Mesendoderm (in vitro differentiated cells): ENCODE data around the gene HS6ST3.
A peak's percentile ranks its signal among the peaks of the same experiment; 100 is the strongest.

ENCODE experiments used
- DNase-seq: peaks from one replicate; pipeline ENCODE4 v3.0.0; 2013
- H2AK5ac ChIP-seq: 2 replicates; pipeline ENCODE4 v1.6.1; 2013; ENCODE audit warnings: low read length, inconsistent platforms
- H2BK120ac ChIP-seq: 2 replicates; pipeline ENCODE4 v1.6.1; 2013; ENCODE audit warnings: low read depth, mild to moderate bottlenecking, low read length, moderate library complexity, mixed read lengths
- H2BK15ac ChIP-seq: replicated peaks from 2 replicates; pipeline ENCODE4 v1.6.1; 2013; ENCODE audit warnings: low read depth, mild to moderate bottlenecking, moderate library complexity
- H2BK5ac ChIP-seq: 2 replicates; pipeline ENCODE4 v1.6.1; 2013; ENCODE audit warnings: low read length, inconsistent platforms
- H3K18ac ChIP-seq: 2 replicates; pipeline ENCODE4 v1.6.1; 2013; ENCODE audit warnings: mild to moderate bottlenecking, low read length, mixed read lengths
- H3K23ac ChIP-seq: one replicate; pipeline ENCODE4 v1.6.1; 2013; ENCODE audit warnings: low read length
- H3K27ac ChIP-seq: 2 replicates; pipeline ENCODE4 v1.5.1; 2013; ENCODE audit warnings: low read depth, mild to moderate bottlenecking, inconsistent platforms, low read length, moderate library complexity
- H3K27me3 ChIP-seq: 2 replicates; pipeline ENCODE4 v1.6.1; 2013; ENCODE audit warnings: low read length, control low read depth, mild to moderate bottlenecking, inconsistent platforms; ENCODE audit not compliant: insufficient read depth, poor library complexity
- H3K36me3 ChIP-seq: 2 replicates; pipeline ENCODE4 v1.6.1; 2013; ENCODE audit warnings: low read length, inconsistent platforms; ENCODE audit not compliant: control insufficient read depth, insufficient read depth
- H3K4ac ChIP-seq: one replicate; pipeline ENCODE4 v1.6.1; 2013; ENCODE audit warnings: low read depth, mild to moderate bottlenecking, low read length, moderate library complexity
- H3K4me1 ChIP-seq: 2 replicates; pipeline ENCODE4 v1.6.1; 2013; ENCODE audit warnings: low read depth, low read length, inconsistent platforms; ENCODE audit not compliant: control insufficient read depth
- H3K4me2 ChIP-seq: 2 replicates; pipeline ENCODE4 v1.6.1; 2013; ENCODE audit warnings: low read length
- H3K4me3 ChIP-seq: 2 replicates; pipeline ENCODE4 v1.5.1; 2013; ENCODE audit warnings: mild to moderate bottlenecking, low read length
- H3K56ac ChIP-seq: one replicate; pipeline ENCODE4 v1.6.1; 2013; ENCODE audit warnings: low read length
- H3K79me1 ChIP-seq: 2 replicates; pipeline ENCODE4 v1.6.1; 2013; ENCODE audit warnings: low read length, inconsistent platforms
- H3K79me2 ChIP-seq: 2 replicates; pipeline ENCODE4 v1.6.1; 2013; ENCODE audit warnings: mild to moderate bottlenecking, low read length; ENCODE audit not compliant: control insufficient read depth, insufficient read depth
- H3K9ac ChIP-seq: 2 replicates; pipeline ENCODE4 v1.6.1; 2013; ENCODE audit warnings: low read length, inconsistent platforms
- H4K5ac ChIP-seq: one replicate; pipeline ENCODE4 v1.6.1; 2013; ENCODE audit warnings: low read length
- H4K8ac ChIP-seq: one replicate; pipeline ENCODE4 v1.6.1; 2013; ENCODE audit warnings: low read depth, mild to moderate bottlenecking, control low read depth, low read length, moderate library complexity
- WGBS: extraction: QIAGEN DNeasy Blood & Tissue Kit; methylation state at CpG from one replicate; pipeline ENCODE4 v1.1.7; 2013; ENCODE audit warnings: low lambda C conversion rate, missing lambda C conversion rate; ENCODE audit not compliant: insufficient coverage; ENCODE audit errors: extremely low coverage; 5-methylcytosine and 5-hydroxymethylcytosine counted together

Gene HS6ST3

DNA sequence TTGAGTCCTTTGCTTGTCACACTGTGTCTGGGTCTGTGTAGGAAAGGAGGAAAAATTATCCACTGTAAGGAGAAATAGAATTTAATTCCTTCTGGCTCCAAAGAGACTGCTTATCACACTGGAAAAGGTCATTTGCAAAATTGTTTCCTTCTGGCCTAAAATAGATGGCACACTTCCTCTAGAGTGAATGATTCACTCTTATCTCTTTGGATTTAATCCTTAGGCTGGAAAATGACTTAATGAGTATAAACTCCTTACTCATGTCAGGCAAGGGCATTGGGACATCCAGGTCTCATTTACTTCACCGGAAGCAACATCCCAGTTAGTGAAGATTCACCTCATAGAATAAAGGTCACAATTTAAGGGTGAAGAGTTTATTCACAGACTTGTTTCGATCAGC, 610.8 kb downstream of the HS6ST3 start:
- Histone ChIP-seq H3K18ac (no peak overlapping the region), H3K79me1 (no peaks in the 10 kb centered on the region), H2BK15ac (no peak overlapping the region), H3K36me3 (no peaks in the 10 kb centered on the region), H3K27me3 (no peaks in the 10 kb centered on the region), H4K8ac (no peak overlapping the region), H3K4me2 (no peak overlapping the region), H2BK120ac (no peak overlapping the region), H2AK5ac (no peak overlapping the region), H2BK5ac (no peak overlapping the region), H3K4ac (no peak overlapping the region), H3K4me3 (no peak overlapping the region), H3K4me1 (no peaks in the 10 kb centered on the region), H3K27ac (no peak overlapping the region), H3K23ac (no peak overlapping the region), H3K9ac (no peak overlapping the region), H3K56ac (no peak overlapping the region), H3K79me2 (no peaks in the 10 kb centered on the region), H4K5ac (no peak overlapping the region)
- DNase-seq = no peak
- WGBS = no CpG with 5 or more reads among the region's 2 CpGs

DNA sequence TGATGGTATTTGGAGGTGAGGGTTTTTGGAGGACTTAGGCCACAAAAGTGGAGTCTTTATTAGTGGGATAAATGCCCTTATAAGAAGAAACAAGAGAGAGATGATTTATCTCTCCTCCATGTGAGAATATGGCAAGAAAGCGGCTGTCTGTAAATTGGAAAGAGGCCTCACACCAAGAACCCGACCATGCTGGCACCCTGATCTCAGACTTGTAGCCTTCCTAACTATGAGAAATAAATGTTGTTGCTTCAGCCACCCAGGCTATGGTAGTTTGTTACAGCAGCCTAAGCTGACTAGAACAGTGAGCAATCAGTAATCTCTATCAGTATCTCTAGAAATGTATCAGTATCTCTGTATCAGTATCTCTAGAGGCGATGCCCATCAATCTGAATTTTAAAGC, 617.2 kb downstream of the HS6ST3 start:
- Histone ChIP-seq H2BK120ac (no peak overlapping the region), H4K8ac (no peak overlapping the region)

DNA sequence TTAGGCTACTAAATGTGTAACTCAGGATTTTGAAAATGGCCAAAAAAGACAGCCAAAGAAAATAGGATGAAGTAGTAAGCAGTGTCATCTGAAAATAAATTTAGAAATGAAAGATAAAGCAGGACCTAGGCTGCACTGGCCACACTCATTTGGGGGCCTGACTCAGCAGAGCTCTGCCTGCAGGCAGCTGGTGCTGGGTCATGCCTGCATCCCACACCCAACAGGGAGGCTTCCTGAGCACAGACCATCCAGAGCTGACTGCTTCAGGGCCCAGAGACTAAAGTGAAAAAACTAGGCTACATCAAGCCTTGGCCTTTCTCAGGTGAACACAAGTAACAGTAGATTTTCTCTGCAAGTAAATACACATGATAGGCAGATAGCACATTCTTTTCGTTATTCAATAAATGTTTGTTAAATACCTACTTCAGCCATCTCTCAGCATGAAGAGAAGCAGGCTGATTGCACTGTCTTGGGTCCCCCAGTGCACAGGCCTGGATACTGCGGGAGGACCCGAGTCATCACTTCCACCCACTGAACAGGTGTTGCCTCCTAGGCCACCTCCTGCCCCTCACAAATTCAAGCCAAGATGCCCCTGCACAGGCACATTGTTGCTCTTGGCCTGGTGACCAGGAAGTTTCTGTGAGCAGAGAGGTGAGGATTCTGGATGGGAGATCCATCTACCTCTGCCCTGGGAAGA, 620.4 kb downstream of the HS6ST3 start:
- no CpG with 5 or more reads among the region's 3 CpGs for WGBS
- Histone ChIP-seq H4K5ac (no peak overlapping the region), H3K4me1 (no peaks in the 10 kb centered on the region), H3K79me1 (no peaks in the 10 kb centered on the region), H2AK5ac (no peak overlapping the region), H3K23ac (no peak overlapping the region), H3K4me2 (no peak overlapping the region), H3K56ac (no peak overlapping the region), H2BK15ac (no peak overlapping the region), H3K4ac (no peak overlapping the region), H2BK5ac (no peak overlapping the region), H3K18ac (no peak overlapping the region), H3K27ac (no peak overlapping the region), H3K4me3 (no peak overlapping the region), H3K36me3 (no peaks in the 10 kb centered on the region), H3K79me2 (no peaks in the 10 kb centered on the region), H3K9ac (no peak overlapping the region), H2BK120ac (no peak overlapping the region), H4K8ac (no peak overlapping the region), H3K27me3 (no peaks in the 10 kb centered on the region)
- peak; percentile 63 for DNase-seq

More for the DNA sequence above, 617.2 kb downstream of the HS6ST3 start:
- Histone ChIP-seq H4K5ac (no peak overlapping the region), H3K4me2 (no peak overlapping the region), H3K23ac (no peak overlapping the region), H2BK15ac (no peak overlapping the region), H2BK5ac (no peak overlapping the region), H3K4me3 (no peak overlapping the region), H3K27ac (no peak overlapping the region), H3K18ac (no peak overlapping the region), H2AK5ac (no peak overlapping the region), H3K9ac (no peak overlapping the region), H3K36me3 (no peaks in the 10 kb centered on the region), H3K79me1 (no peaks in the 10 kb centered on the region), H3K56ac (no peak overlapping the region), H3K27me3 (no peaks in the 10 kb centered on the region), H3K4ac (no peak overlapping the region), H3K79me2 (no peaks in the 10 kb centered on the region), H3K4me1 (no peaks in the 10 kb centered on the region)
- WGBS = no CpG with 5 or more reads among the region's 3 CpGs
- no peak for DNase-seq

DNA sequence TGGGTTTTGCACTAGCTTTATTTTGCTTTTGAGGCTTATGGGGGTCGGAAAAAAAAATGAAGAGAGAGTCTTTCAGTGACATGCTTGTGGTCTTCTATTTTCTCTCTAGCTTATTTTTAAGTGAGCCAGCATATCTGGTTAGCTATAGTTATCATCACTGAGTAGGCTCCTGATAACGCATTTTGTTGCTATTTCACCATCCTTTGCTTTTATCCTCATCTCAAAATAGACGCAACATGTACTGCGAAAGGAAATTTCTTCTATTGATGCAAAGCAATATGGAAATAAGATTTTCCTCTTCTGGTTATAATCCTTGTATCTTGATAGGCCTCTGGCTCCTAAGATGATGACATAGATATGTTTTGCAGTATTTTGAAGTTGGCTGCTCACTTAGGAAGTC, 630.5 kb downstream of the HS6ST3 start:
- H2BK15ac ChIP-seq = no peak overlapping the region
- no peaks in the 10 kb centered on the region for H3K79me2 ChIP-seq
- H3K9ac ChIP-seq = no peak overlapping the region
- no peak overlapping the region for H4K5ac ChIP-seq
- no peak overlapping the region for H2BK120ac ChIP-seq
- H2BK5ac ChIP-seq = no peak overlapping the region
- H3K27ac ChIP-seq = no peak overlapping the region
- H3K4me3 ChIP-seq = no peak overlapping the region
- H2AK5ac ChIP-seq = no peak overlapping the region
- no peak overlapping the region for H3K23ac ChIP-seq
- WGBS = no CpG with 5 or more reads among the region's 4 CpGs
- H3K27me3 ChIP-seq = no peaks in the 10 kb centered on the region
- no peak overlapping the region for H3K18ac ChIP-seq
- H3K56ac ChIP-seq = no peak overlapping the region
- H3K4me2 ChIP-seq = no peak overlapping the region
- H3K4ac ChIP-seq = no peak overlapping the region
- H4K8ac ChIP-seq = no peak overlapping the region
- H3K36me3 ChIP-seq = no peaks in the 10 kb centered on the region
- H3K79me1 ChIP-seq = no peaks in the 10 kb centered on the region
- H3K4me1 ChIP-seq = no peaks in the 10 kb centered on the region
- no peak for DNase-seq

GRCh38 chr13:96726651-96727050, 636.7 kb downstream of the HS6ST3 start:
- H3K4me2 ChIP-seq = no peak overlapping the region
- no peaks in the 10 kb centered on the region for H3K27me3 ChIP-seq
- H4K5ac ChIP-seq = no peak overlapping the region
- H3K4me1 ChIP-seq = no peaks in the 10 kb centered on the region
- H3K18ac ChIP-seq = no peak overlapping the region
- no peak overlapping the region for H3K9ac ChIP-seq
- H3K36me3 ChIP-seq = no peaks in the 10 kb centered on the region
- no peaks in the 10 kb centered on the region for H3K79me1 ChIP-seq
- no peak overlapping the region for H3K23ac ChIP-seq
- no peak overlapping the region for H3K4ac ChIP-seq
- no peak for DNase-seq
- H3K4me3 ChIP-seq = no peak overlapping the region
- no peak overlapping the region for H2BK5ac ChIP-seq
- H3K79me2 ChIP-seq = no peaks in the 10 kb centered on the region
- H2AK5ac ChIP-seq = no peak overlapping the region
- no peak overlapping the region for H3K56ac ChIP-seq
- H4K8ac ChIP-seq = no peak overlapping the region
- no peak overlapping the region for H2BK120ac ChIP-seq
- H2BK15ac ChIP-seq = no peak overlapping the region
- H3K27ac ChIP-seq = no peak overlapping the region

GRCh38 chr13:96728463-96728862, 638.6 kb downstream of the HS6ST3 start:
- Histone ChIP-seq H3K27me3 (no peaks in the 10 kb centered on the region), H3K79me1 (no peaks in the 10 kb centered on the region), H3K4ac (no peak overlapping the region), H3K27ac (no peak overlapping the region), H3K56ac (no peak overlapping the region), H3K9ac (no peak overlapping the region), H4K5ac (no peak overlapping the region), H2BK120ac (no peak overlapping the region), H2AK5ac (no peak overlapping the region), H2BK5ac (no peak overlapping the region), H3K4me1 (no peaks in the 10 kb centered on the region), H3K79me2 (no peaks in the 10 kb centered on the region), H3K4me3 (no peak overlapping the region), H2BK15ac (no peak overlapping the region), H3K4me2 (no peak overlapping the region), H3K23ac (no peak overlapping the region), H3K18ac (no peak overlapping the region), H4K8ac (no peak overlapping the region), H3K36me3 (no peaks in the 10 kb centered on the region)
- no CpG with 5 or more reads among the region's 2 CpGs for WGBS
- DNase-seq = no peak
